B cell (primary cell): ENCODE data around the gene BEND7. TPM values are rescaled to one million over a fixed set of nuclear protein-coding genes. Genes with fewer than 3 reads are reported as not detected.

Experiments used
- ATAC-seq: fragments of 200-7000 bp; cut with Tn5 transposase; one replicate; pipeline ENCODE4 v1.10.0; 2021; ENCODE audit warnings: low read depth, mild to moderate bottlenecking, moderate number of reproducible peaks, moderate library complexity
- CTCF ChIA-PET: fragments of 350-600 bp; sonication (Branson Sonifier 250); formaldehyde crosslinking; loops from one replicate; lab custom pipeline; 2021; ENCODE audit warnings: antibody characterized with exemption, inconsistent platforms; lab: Charles Lee
- POLR2A ChIA-PET: fragments of 350-600 bp; sonication (Branson Sonifier 250); formaldehyde crosslinking; loops from one replicate; lab custom pipeline; 2021; ENCODE audit warnings: antibody characterized with exemption; lab: Charles Lee
- DNase-seq: peaks from one replicate; pipeline ENCODE4 v3.0.0; 2013
- H2AFZ ChIP-seq: 2 replicates; pipeline ENCODE4 v1.6.1; 2012; ENCODE audit warnings: mild to moderate bottlenecking, low read depth, low read length; ENCODE audit not compliant: insufficient read depth, poor library complexity, severe bottlenecking
- H3K27ac ChIP-seq, 2 donors: 1 replicate in 1 of 2; 2 replicates in 1 of 2; pipeline ENCODE4 v1.5.1; 2012 to 2013; ENCODE audit warnings: low read length in 2 of 2, mild to moderate bottlenecking in 2 of 2, moderate library complexity in 1 of 2
- H3K27me3 ChIP-seq, 4 experiments: fragments of 200-600 bp in 1 of 4; sonication (generic) in 1 of 4; replicated peaks in 1 of 4; 1 replicate in 2 of 4; 2 replicates in 2 of 4; pipeline versions ENCODE4 v1.6.1 to v1.7.0; 2013 to 2016; ENCODE audit warnings: low read length in 3 of 4, mild to moderate bottlenecking in 2 of 4, mixed read lengths in 1 of 4, moderate library complexity in 1 of 4; ENCODE audit not compliant: insufficient read depth in 4 of 4, control insufficient read depth in 3 of 4; ENCODE audit errors: control extremely low read depth in 1 of 4
- H3K36me3 ChIP-seq, 2 experiments: replicated peaks in 1 of 2; 1 replicate in 1 of 2; 2 replicates in 1 of 2; pipeline versions ENCODE4 v1.6.1 to v1.7.1; 2013; ENCODE audit warnings: low read length in 1 of 2; ENCODE audit not compliant: insufficient read depth in 2 of 2, control insufficient read depth in 1 of 2; ENCODE audit errors: control extremely low read depth in 1 of 2, extremely low read depth in 1 of 2
- H3K4me1 ChIP-seq, 2 donors: fragments of 200-600 bp in 1 of 2; sonication (generic) in 1 of 2; 1 replicate in 1 of 2; 2 replicates in 1 of 2; pipeline versions ENCODE4 v1.5.1 to v1.6.1; 2013 to 2017; ENCODE audit warnings: low read length in 2 of 2; ENCODE audit not compliant: control insufficient read depth in 2 of 2, insufficient read depth in 2 of 2
- H3K4me2 ChIP-seq: replicated peaks from 2 replicates; pipeline ENCODE3; 2012; ENCODE audit warnings: mild to moderate bottlenecking, low read depth, low read length; ENCODE audit not compliant: poor library complexity, severe bottlenecking
- H3K4me3 ChIP-seq, 5 experiments: fragments of 200-600 bp in 1 of 5; sonication (generic) in 1 of 5; 1 replicate in 3 of 5; 2 replicates in 2 of 5; pipeline versions ENCODE4 v1.5.1 to v1.7.0; 2011 to 2016; ENCODE audit warnings: low read length in 4 of 5, mild to moderate bottlenecking in 4 of 5, low read depth in 2 of 5, control low read depth in 1 of 5, moderate library complexity in 1 of 5; ENCODE audit not compliant: insufficient read depth in 1 of 5; ENCODE audit errors: control extremely low read depth in 1 of 5, extremely low read depth in 1 of 5
- H3K79me2 ChIP-seq: fragments of 200-600 bp; sonication (generic); one replicate; pipeline ENCODE4 v1.6.0; 2016; ENCODE audit warnings: low read length; ENCODE audit not compliant: control insufficient read depth, insufficient read depth
- H3K9ac ChIP-seq: fragments of 200-600 bp; sonication (generic); 2 replicates; pipeline ENCODE4 v1.6.1; 2017; ENCODE audit warnings: mild to moderate bottlenecking, low read length, moderate library complexity
- H3K9me3 ChIP-seq, 3 donors: one replicate each; pipeline versions ENCODE4 v1.6.1 to v1.7.1; 2013; ENCODE audit warnings: low read length in 2 of 3; ENCODE audit not compliant: control insufficient read depth in 2 of 3, insufficient read depth in 1 of 3; ENCODE audit errors: control extremely low read depth in 1 of 3
- H4K20me1 ChIP-seq: 2 replicates; pipeline ENCODE4 v1.6.0; 2012; ENCODE audit warnings: mild to moderate bottlenecking, low read length; ENCODE audit not compliant: insufficient read depth, control insufficient read depth, poor library complexity, severe bottlenecking
- H3K27ac Mint-ChIP-seq: one replicate; pipeline ENCODE4 v1.8.0; 2021; ENCODE audit warnings: mixed read lengths
- H3K27me3 Mint-ChIP-seq: one replicate; pipeline ENCODE4 v1.8.0; 2021; ENCODE audit warnings: mixed read lengths
- H3K4me1 Mint-ChIP-seq: one replicate; pipeline ENCODE4 v1.8.0; 2021; ENCODE audit warnings: mixed read lengths
- H3K4me3 Mint-ChIP-seq: one replicate; pipeline ENCODE4 v1.8.0; 2021; ENCODE audit warnings: mixed read lengths
- H3K9me3 Mint-ChIP-seq: one replicate; pipeline ENCODE4 v1.8.0; 2022; ENCODE audit warnings: mixed read lengths; ENCODE audit not compliant: insufficient read depth
- CTCF ChIP-seq: fragments of 200-600 bp; IDR thresholded peaks from one replicate; pipeline ENCODE4 v1.8.0; 2022; ENCODE audit warnings: antibody characterized with exemption, mild to moderate bottlenecking
- EZH2 ChIP-seq: IDR thresholded peaks from 2 replicates; pipeline ENCODE4 v1.6.1; 2012; ENCODE audit warnings: borderline replicate concordance, low read depth, mild to moderate bottlenecking, moderate library complexity, low read length; ENCODE audit not compliant: insufficient read depth, poor library complexity, severe bottlenecking
- WGBS: methylation state at CpG from one replicate; pipeline ENCODE4 v1.1.5; 2013; ENCODE audit warnings: missing lambda C conversion rate; ENCODE audit not compliant: insufficient coverage; 5-methylcytosine and 5-hydroxymethylcytosine counted together
- intact Hi-C: fragments of 100-400 bp; cut with micrococcal nuclease; formaldehyde crosslinking; loops from one replicate; pipeline ENCODE4 v1.10.0; 2022
- polyA plus RNA-seq: library from polyadenylated mRNA; depleted of rRNA; stranded (reverse); fragments of >200 nt; gene quantifications from 2 replicates; pipeline ENCODE4 v1.2.3, GENCODE V29; 2012
- total RNA-seq, 2 donors: library from RNA; stranded (reverse); fragments of 120-200 nt in 1 of 2; gene quantifications; 1 replicate in 1 of 2; 2 replicates in 1 of 2; pipeline versions ENCODE4 v1.2.3 to v1.2.4, GENCODE V29; 2013 to 2022

The BEND7 gene
- total and polyA plus RNA-seq, 2 donors (not counting 1 experiment from before 2014, with no cell fraction given), result 0.10 TPM; not detected in 1

- no peak overlapping the region for H3K4me3 Mint-ChIP-seq
- 100% methylated on average over 2 of the region's 9 CpGs for WGBS
- H3K4me1 ChIP-seq, result no peaks in the 10 kb centered on the region
- ChIA-PET POLR2A (no interaction called here), CTCF (no interaction called here)
- no peak overlapping the region for H3K4me2 ChIP-seq
- H3K4me3 ChIP-seq, result no peak overlapping the region
- no peaks in the 10 kb centered on the region for H3K79me2 ChIP-seq
- H3K27ac ChIP-seq, result no peak overlapping the region
- H3K27me3 ChIP-seq, result no peaks in the 10 kb centered on the region
- H3K36me3 ChIP-seq, result no peaks in the 10 kb centered on the region
- H3K27ac Mint-ChIP-seq, result no peak overlapping the region
- H2AFZ ChIP-seq, result no peak overlapping the region
- no peak overlapping the region for H3K9ac ChIP-seq
- H3K9me3 Mint-ChIP-seq, result no peaks in the 10 kb centered on the region
- H3K27me3 Mint-ChIP-seq, result peaks cover 14% of the 10 kb centered on the region
- H3K4me1 Mint-ChIP-seq, result no peaks in the 10 kb centered on the region
- no peaks in the 10 kb centered on the region for H4K20me1 ChIP-seq
- TF ChIP-seq CTCF (no peak), EZH2 (no peak)
- DNase-seq, result no peak
- intact Hi-C loops, result no loop called here
- no peaks in the 10 kb centered on the region for H3K9me3 ChIP-seq
- ATAC-seq, result no peak
Measured at GRCh38 chr10:13491747-13492360, 37.0 kb downstream of the BEND7 start.

GRCh38 chr10:13490503-13490902 is 38.3 kb downstream of the BEND7 start:
- TF ChIP-seq CTCF (no peak), EZH2 (no peak)
- H3K27ac ChIP-seq, result no peak overlapping the region
- no peaks in the 10 kb centered on the region for H3K4me1 ChIP-seq
- Mint-ChIP-seq H3K9me3 (no peaks in the 10 kb centered on the region), H3K27ac (no peak overlapping the region), H3K4me3 (no peak overlapping the region), H3K4me1 (no peaks in the 10 kb centered on the region), H3K27me3 (peaks cover 7% of the 10 kb centered on the region)
- ChIA-PET CTCF (no interaction called here), POLR2A (no interaction called here)
- H3K79me2 ChIP-seq, result no peaks in the 10 kb centered on the region
- no peak overlapping the region for H3K4me3 ChIP-seq
- intact Hi-C loops, result no loop called here
- no peak overlapping the region for H3K4me2 ChIP-seq
- no peaks in the 10 kb centered on the region for H4K20me1 ChIP-seq
- H3K36me3 ChIP-seq, result no peaks in the 10 kb centered on the region
- WGBS, result 97% methylated on average over 3 of the region's 5 CpGs
- no peak for ATAC-seq
- no peak overlapping the region for H2AFZ ChIP-seq
- H3K9ac ChIP-seq, result no peak overlapping the region
- H3K9me3 ChIP-seq, result no peaks in the 10 kb centered on the region
- no peak for DNase-seq
- no peaks in the 10 kb centered on the region for H3K27me3 ChIP-seq
